Epithelial cell of prostate (primary cell): ENCODE results near the gene CERS2.
A peak's percentile ranks its signal among the peaks of the same experiment; 100 is the strongest.

Source experiments
- DNase-seq: peaks from one replicate; pipeline ENCODE4 v3.0.0-alpha.2; 2011; ENCODE audit warnings: low read depth, low spot score
- H3K27ac ChIP-seq: fragments of 450-650 bp; 2 replicates; pipeline ENCODE4 v1.5.1; 2017; ENCODE audit warnings: mild to moderate bottlenecking

The CERS2 gene

GRCh38 chr1:150925080-150925479, 49.6 kb downstream of the CERS2 start:
- peak overlapping the region; percentile 71 for H3K27ac ChIP-seq
- no peak for DNase-seq

DNA sequence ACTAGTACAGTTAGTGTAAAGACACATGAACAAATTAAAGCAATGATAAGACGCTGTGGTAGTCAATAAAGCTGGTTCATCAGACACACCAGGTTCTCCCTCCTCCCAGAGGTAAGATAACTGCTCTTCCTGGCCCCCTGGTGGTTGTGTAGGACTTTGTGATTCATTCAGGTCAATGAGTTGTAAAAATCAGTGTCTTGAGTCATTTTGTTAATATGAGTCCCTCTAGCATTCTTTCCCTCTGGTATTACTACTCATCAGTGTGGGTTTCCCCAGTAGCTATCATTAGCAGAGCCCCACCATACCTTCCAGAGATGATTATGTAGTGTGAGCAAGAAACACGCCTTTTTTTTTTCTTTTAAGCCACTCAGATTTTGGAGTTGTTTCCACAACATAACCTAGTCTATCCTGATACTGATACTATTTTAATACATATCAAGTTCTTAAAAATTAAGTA, 52.1 kb downstream of the CERS2 start:
- peak overlapping the region; percentile 35 for H3K27ac ChIP-seq
- DNase-seq, result peak; percentile 77

- H3K27ac ChIP-seq, result no peak overlapping the region
- no peak for DNase-seq
Measured at GRCh38 chr1:150917387-150917786, 57.2 kb downstream of the CERS2 start.
